HG02763 (cell line): Measurements from ENCODE around the gene DMXL2.
"Not testable (repeated sequence)": the region's sequence is repeated elsewhere in the genome, so short reads cannot be mapped to it uniquely, and the experiment has no call there.

Source experiments
- ATAC-seq: cut with Tn5 transposase; IDR thresholded peaks from one replicate; pipeline ENCODE4 v1.9.1; 2021; ENCODE audit warnings: mild to moderate bottlenecking, moderate library complexity; ENCODE audit not compliant: unreplicated experiment

The DMXL2 gene

GRCh38 chr15:51579012-51579411 is 43.6 kb downstream of the DMXL2 start:
- ATAC-seq, result no peak

GRCh38 chr15:51577636-51578304 is 44.8 kb downstream of the DMXL2 start:
- no peak for ATAC-seq

- no peak for ATAC-seq
Measured at GRCh38 chr15:51576911-51577500, 45.6 kb downstream of the DMXL2 start.

- no peak for ATAC-seq
Measured at GRCh38 chr15:51576286-51576850, 46.2 kb downstream of the DMXL2 start.

GRCh38 chr15:51575775-51576174 is 46.8 kb downstream of the DMXL2 start:
- ATAC-seq, result no peak

GRCh38 chr15:51573352-51573751 is 49.2 kb downstream of the DMXL2 start:
- not testable (repeated sequence) for ATAC-seq

GRCh38 chr15:51568939-51569784 is 53.4 kb downstream of the DMXL2 start:
- ATAC-seq, result not testable (repeated sequence)

- no peak for ATAC-seq
Measured at GRCh38 chr15:51561271-51561670, 61.3 kb downstream of the DMXL2 start.

GRCh38 chr15:51558876-51559275 is 63.7 kb downstream of the DMXL2 start:
- ATAC-seq, result no peak

- ATAC-seq, result no peak
Measured at GRCh38 chr15:51558411-51558810, 64.2 kb downstream of the DMXL2 start.

GRCh38 chr15:51550841-51551240 is 71.7 kb downstream of the DMXL2 start:
- no peak for ATAC-seq

- no peak for ATAC-seq
Measured at GRCh38 chr15:51547656-51548055, 74.9 kb downstream of the DMXL2 start.

- no peak for ATAC-seq
Measured at GRCh38 chr15:51536965-51537574, 85.5 kb downstream of the DMXL2 start.

- ATAC-seq, result no peak
Measured at GRCh38 chr15:51533672-51534398, 88.7 kb downstream of the DMXL2 start.

GRCh38 chr15:51526955-51527354 is 95.6 kb downstream of the DMXL2 start:
- no peak for ATAC-seq

GRCh38 chr15:51524376-51524775 is 98.2 kb downstream of the DMXL2 start:
- ATAC-seq, result no peak

GRCh38 chr15:51516291-51516690 is 106.3 kb downstream of the DMXL2 start:
- no peak for ATAC-seq

- no peak for ATAC-seq
Measured at GRCh38 chr15:51505251-51505650, 117.3 kb downstream of the DMXL2 start.

- no peak for ATAC-seq
Measured at GRCh38 chr15:51503003-51503402, 119.6 kb downstream of the DMXL2 start.

- ATAC-seq, result no peak
Measured at GRCh38 chr15:51499379-51499976, 123.1 kb downstream of the DMXL2 start.
